CD4-positive, alpha-beta T cell treated with Interleukin-1 beta for 1 hour (primary cell): ENCODE data around the gene F8A3.
"Not testable (repeated sequence)": the region's sequence is repeated elsewhere in the genome, so short reads cannot be mapped to it uniquely, and the experiment has no call there.

Experiments used
- DNase-seq, 2 donors: peaks; one replicate each; pipeline ENCODE4 v3.0.0-alpha.2; 2020 to 2022

F8A3 gene

GRCh38 chrX:155458471-155458870 is at the start of gene F8A3:
Gene F8A3, minus strand, starts transcription at chrX:155458620. Its CDS starts 20 bp downstream, at chrX:155458600.
- not testable (repeated sequence) for DNase-seq

GRCh38 chrX:155505296-155505695 is 46.9 kb upstream of the F8A3 start:
- DNase-seq = no peak

GRCh38 chrX:155495134-155495533 is 36.7 kb upstream of the F8A3 start:
- DNase-seq = not testable (repeated sequence)

- DNase-seq = not testable (repeated sequence)
Observed at GRCh38 chrX:155491421-155491820, 33.0 kb upstream of the F8A3 start.

GRCh38 chrX:155477136-155477535 is 18.7 kb upstream of the F8A3 start:
- not testable (repeated sequence) for DNase-seq

- DNase-seq = not testable (repeated sequence)
Observed at GRCh38 chrX:155466269-155466938, 8.0 kb upstream of the F8A3 start.

GRCh38 chrX:155460501-155460900 is 2.1 kb upstream of the F8A3 start:
- not testable (repeated sequence) for DNase-seq

- DNase-seq = not testable (repeated sequence)
Observed at GRCh38 chrX:155457761-155458447, 516 bp downstream of the F8A3 start.

- no peak for DNase-seq
Observed at GRCh38 chrX:155441097-155441496, 17.3 kb downstream of the F8A3 start.

GRCh38 chrX:155435744-155436112 is 22.7 kb downstream of the F8A3 start:
- DNase-seq = no peak

- DNase-seq = no peak
Observed at GRCh38 chrX:155434906-155435743, 23.3 kb downstream of the F8A3 start.

GRCh38 chrX:155417769-155418168 is 40.7 kb downstream of the F8A3 start:
- no peak for DNase-seq
